ENCODE measurements around the gene HMCN1. TPM values are rescaled to one million over a fixed set of nuclear protein-coding genes. Genes with fewer than 3 reads are reported as not detected.

HMCN1 gene
- total and polyA plus RNA-seq, 4 donors = 1.5 to 6.8 (median 3.5) TPM

- no peaks in the 10 kb centered on the region for H3K27me3 ChIP-seq (ENCODE audit: control insufficient read depth in 4 of 4, insufficient read depth in 4 of 4, low read length in 3 of 4)
- H3K36me3 ChIP-seq (ENCODE audit: control insufficient read depth in 4 of 4, insufficient read depth in 3 of 4, low read depth in 1 of 4, low read length in 3 of 4) = no peaks in the 10 kb centered on the region
- H3K27ac ChIP-seq (ENCODE audit: low read depth in 1 of 2, low read length in 2 of 2) = no peak overlapping the region
- DNase-seq (ENCODE audit: low spot score) = no peak
- H3K4me3 ChIP-seq (ENCODE audit: low read depth in 1 of 3, low read length in 3 of 3) = no peak overlapping the region
- H3K9me3 ChIP-seq (ENCODE audit: control insufficient read depth in 4 of 4, low read length in 3 of 4) = no peaks in the 10 kb centered on the region
- TF ChIP-seq HNF4G (IDR thresholded peaks at IDR 0.05) (no peak), REST (IDR thresholded peaks at IDR 0.05) (no peak), GABPA (IDR thresholded peaks at IDR 0.05 in 1 of 2, conservative IDR thresholded peaks at IDR 0.05 in 1 of 2) (no peak), CTCF (IDR thresholded peaks at IDR 0.05; ENCODE audit: low read depth, low read length, missing input control) (no peak), NR2F2 (IDR thresholded peaks at IDR 0.05) (no peak), FOXA2 (IDR thresholded peaks at IDR 0.05) (no peak), RXRA (IDR thresholded peaks at IDR 0.05) (no peak), TAF1 (conservative IDR thresholded peaks at IDR 0.05) (no peak), JUND (IDR thresholded peaks at IDR 0.05) (no peak), SP1 (IDR thresholded peaks at IDR 0.05) (no peak), YY1 (IDR thresholded peaks at IDR 0.05) (no peak), RAD21 (IDR thresholded peaks at IDR 0.05) (no peak), FOXA1 (IDR thresholded peaks at IDR 0.05) (no peak), HNF4A (conservative IDR thresholded peaks at IDR 0.05) (no peak)
- TF ChIP-seq, protein P1, sequence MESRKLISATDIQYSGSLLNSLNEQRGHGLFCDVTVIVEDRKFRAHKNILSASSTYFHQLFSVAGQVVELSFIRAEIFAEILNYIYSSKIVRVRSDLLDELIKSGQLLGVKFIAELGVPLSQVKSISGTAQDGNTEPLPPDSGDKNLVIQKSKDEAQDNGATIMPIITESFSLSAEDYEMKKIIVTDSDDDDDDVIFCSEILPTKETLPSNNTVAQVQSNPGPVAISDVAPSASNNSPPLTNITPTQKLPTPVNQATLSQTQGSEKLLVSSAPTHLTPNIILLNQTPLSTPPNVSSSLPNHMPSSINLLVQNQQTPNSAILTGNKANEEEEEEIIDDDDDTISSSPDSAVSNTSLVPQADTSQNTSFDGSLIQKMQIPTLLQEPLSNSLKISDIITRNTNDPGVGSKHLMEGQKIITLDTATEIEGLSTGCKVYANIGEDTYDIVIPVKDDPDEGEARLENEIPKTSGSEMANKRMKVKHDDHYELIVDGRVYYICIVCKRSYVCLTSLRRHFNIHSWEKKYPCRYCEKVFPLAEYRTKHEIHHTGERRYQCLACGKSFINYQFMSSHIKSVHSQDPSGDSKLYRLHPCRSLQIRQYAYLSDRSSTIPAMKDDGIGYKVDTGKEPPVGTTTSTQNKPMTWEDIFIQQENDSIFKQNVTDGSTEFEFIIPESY (IDR thresholded peaks at IDR 0.05) = no peak
- TF ChIP-seq, protein P2, sequence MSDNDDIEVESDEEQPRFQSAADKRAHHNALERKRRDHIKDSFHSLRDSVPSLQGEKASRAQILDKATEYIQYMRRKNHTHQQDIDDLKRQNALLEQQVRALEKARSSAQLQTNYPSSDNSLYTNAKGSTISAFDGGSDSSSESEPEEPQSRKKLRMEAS (IDR thresholded peaks at IDR 0.05) = no peak
- no peaks in the 10 kb centered on the region for H3K4me1 ChIP-seq (ENCODE audit: control insufficient read depth in 4 of 4, insufficient read depth in 4 of 4, low read length in 3 of 4)
- no peak overlapping the region for H3K9ac ChIP-seq (ENCODE audit: low read depth in 1 of 2, low read length in 2 of 2)
These were observed 73.1 kb downstream of the HMCN1 start for GRCh38 chr1:185807275-185807674.

- Histone ChIP-seq H3K27ac (ENCODE audit: low read depth in 1 of 2, low read length in 2 of 2) (no peak overlapping the region), H3K9ac (ENCODE audit: low read depth in 1 of 2, low read length in 2 of 2) (no peak overlapping the region)
- WGBS = 54% methylated on average over 1 of the region's 1 CpG
- TF ChIP-seq GABPA (IDR thresholded peaks at IDR 0.05 in 1 of 2, conservative IDR thresholded peaks at IDR 0.05 in 1 of 2) (no peak), JUND (IDR thresholded peaks at IDR 0.05) (no peak), CTCF (IDR thresholded peaks at IDR 0.05; ENCODE audit: low read depth, low read length, missing input control) (no peak), FOXA1 (IDR thresholded peaks at IDR 0.05) (no peak), HNF4G (IDR thresholded peaks at IDR 0.05) (no peak), RAD21 (IDR thresholded peaks at IDR 0.05) (no peak), SP1 (IDR thresholded peaks at IDR 0.05) (no peak), RXRA (IDR thresholded peaks at IDR 0.05) (no peak), HNF4A (conservative IDR thresholded peaks at IDR 0.05) (no peak), NR2F2 (IDR thresholded peaks at IDR 0.05) (no peak), TAF1 (conservative IDR thresholded peaks at IDR 0.05) (no peak)
- TF ChIP-seq, protein P2 (IDR thresholded peaks at IDR 0.05) = no peak
- TF ChIP-seq, protein P1 (IDR thresholded peaks at IDR 0.05) = no peak
These were observed 74.4 kb downstream of the HMCN1 start for GRCh38 chr1:185808631-185809030.

More at GRCh38 chr1:185808631-185809030, 74.4 kb downstream of the HMCN1 start:
- Histone ChIP-seq H3K4me1 (ENCODE audit: control insufficient read depth in 4 of 4, insufficient read depth in 4 of 4, low read length in 3 of 4) (no peaks in the 10 kb centered on the region), H3K9me3 (ENCODE audit: control insufficient read depth in 4 of 4, low read length in 3 of 4) (no peaks in the 10 kb centered on the region), H3K36me3 (ENCODE audit: control insufficient read depth in 4 of 4, insufficient read depth in 3 of 4, low read depth in 1 of 4, low read length in 3 of 4) (no peaks in the 10 kb centered on the region), H3K27me3 (ENCODE audit: control insufficient read depth in 4 of 4, insufficient read depth in 4 of 4, low read length in 3 of 4) (no peaks in the 10 kb centered on the region), H3K4me3 (ENCODE audit: low read depth in 1 of 3, low read length in 3 of 3) (no peak overlapping the region)
- no peak for DNase-seq (ENCODE audit: low spot score)

Data from liver (tissue), 9 donors.